GM10248 (cell line): ENCODE data around the gene KCNJ3.

Experiments used
- CTCF ChIA-PET: fragments of 300-600 bp; sonication (Branson Sonifier 250); formaldehyde crosslinking; extraction: SDS; loops from one replicate; lab custom pipeline; 2021; ENCODE audit warnings: antibody characterized with exemption; lab: Yijun Ruan, JAX
- POLR2A ChIA-PET: fragments of 350-650 bp; sonication (Branson Sonifier 250); formaldehyde crosslinking; extraction: SDS; loops from one replicate; lab custom pipeline; 2020; ENCODE audit warnings: antibody characterized with exemption; lab: Yijun Ruan, JAX
- DNase-seq: peaks from one replicate; pipeline ENCODE4 v3.0.0; 2012; ENCODE audit errors: extremely low spot score
- TF ChIP-seq, protein P1 (sequence below): IDR thresholded peaks from 2 replicates; pipeline ENCODE4 v1.5.1; 2012; ENCODE audit warnings: mild to moderate bottlenecking, low read depth; ENCODE audit errors: extremely low read depth, missing control alignments, control extremely low read depth

KCNJ3 gene

DNA sequence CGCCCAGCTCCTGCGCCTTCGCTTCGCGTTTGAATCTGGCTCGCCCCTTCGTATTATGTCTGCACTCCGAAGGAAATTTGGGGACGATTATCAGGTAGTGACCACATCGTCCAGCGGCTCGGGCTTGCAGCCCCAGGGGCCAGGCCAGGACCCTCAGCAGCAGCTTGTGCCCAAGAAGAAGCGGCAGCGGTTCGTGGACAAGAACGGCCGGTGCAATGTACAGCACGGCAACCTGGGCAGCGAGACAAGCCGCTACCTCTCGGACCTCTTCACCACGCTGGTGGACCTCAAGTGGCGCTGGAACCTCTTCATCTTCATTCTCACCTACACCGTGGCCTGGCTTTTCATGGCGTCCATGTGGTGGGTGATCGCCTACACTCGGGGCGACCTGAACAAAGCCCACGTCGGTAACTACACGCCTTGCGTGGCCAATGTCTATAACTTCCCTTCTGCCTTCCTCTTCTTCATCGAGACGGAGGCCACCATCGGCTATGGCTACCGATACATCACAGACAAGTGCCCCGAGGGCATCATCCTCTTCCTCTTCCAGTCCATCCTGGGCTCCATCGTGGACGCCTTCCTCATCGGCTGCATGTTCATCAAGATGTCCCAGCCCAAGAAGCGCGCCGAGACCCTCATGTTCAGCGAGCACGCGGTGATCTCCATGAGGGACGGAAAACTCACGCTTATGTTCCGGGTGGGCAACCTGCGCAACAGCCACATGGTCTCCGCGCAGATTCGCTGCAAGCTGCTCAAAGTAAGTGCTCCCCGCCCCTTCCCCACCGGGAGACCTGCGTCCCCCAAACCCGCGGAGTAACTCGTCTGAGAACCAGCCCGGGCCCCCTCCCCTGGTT is 453 bp downstream of the KCNJ3 start:
- ChIA-PET POLR2A (no interaction called here), CTCF (no interaction called here)
- TF ChIP-seq, protein P1, sequence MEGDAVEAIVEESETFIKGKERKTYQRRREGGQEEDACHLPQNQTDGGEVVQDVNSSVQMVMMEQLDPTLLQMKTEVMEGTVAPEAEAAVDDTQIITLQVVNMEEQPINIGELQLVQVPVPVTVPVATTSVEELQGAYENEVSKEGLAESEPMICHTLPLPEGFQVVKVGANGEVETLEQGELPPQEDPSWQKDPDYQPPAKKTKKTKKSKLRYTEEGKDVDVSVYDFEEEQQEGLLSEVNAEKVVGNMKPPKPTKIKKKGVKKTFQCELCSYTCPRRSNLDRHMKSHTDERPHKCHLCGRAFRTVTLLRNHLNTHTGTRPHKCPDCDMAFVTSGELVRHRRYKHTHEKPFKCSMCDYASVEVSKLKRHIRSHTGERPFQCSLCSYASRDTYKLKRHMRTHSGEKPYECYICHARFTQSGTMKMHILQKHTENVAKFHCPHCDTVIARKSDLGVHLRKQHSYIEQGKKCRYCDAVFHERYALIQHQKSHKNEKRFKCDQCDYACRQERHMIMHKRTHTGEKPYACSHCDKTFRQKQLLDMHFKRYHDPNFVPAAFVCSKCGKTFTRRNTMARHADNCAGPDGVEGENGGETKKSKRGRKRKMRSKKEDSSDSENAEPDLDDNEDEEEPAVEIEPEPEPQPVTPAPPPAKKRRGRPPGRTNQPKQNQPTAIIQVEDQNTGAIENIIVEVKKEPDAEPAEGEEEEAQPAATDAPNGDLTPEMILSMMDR = no peak
- no peak for DNase-seq

DNA sequence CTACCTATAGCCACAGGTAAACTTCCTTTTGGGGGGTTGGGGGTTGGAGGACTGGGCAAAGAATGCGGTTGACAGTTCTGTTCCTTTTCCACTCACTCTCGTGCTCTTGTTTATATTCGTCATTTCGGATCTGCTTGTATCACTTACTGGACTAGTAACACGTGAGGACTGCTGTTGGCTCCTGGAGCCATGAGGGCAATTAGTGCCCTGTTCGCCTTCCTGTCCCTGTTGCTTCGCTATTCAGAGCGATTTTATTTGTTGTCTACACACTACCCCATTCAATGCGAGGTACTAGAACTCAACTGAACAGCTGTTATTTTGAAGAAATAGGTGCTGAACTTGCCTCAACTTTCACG is 1.1 kb downstream of the KCNJ3 start:
- TF ChIP-seq, protein P1 = no peak
- CTCF ChIA-PET = no interaction called here

DNA sequence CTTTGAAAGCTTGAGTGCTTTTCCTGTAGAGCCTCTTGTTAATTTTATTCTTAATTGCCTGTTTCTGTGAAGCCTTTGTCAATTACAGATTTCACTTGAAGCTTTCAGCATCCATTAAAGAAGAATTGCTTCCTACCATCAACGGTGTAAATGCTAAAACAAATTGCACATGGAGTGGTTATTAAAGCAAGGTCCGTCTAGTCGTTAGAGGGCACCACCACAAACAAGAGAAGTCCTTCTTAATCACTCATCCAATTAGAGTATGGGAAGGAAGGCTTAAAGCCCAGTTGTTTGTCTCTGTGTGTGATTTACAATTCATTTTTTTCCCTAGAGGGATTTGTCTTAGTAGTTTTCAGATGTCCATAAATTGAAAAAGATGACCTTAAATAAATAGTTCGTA is 1.6 kb downstream of the KCNJ3 start:
- DNase-seq = no peak
- ChIA-PET CTCF (no interaction called here), POLR2A (no interaction called here)
- TF ChIP-seq, protein P1 = no peak

More for the DNA sequence above, 1.1 kb downstream of the KCNJ3 start:
- no peak for DNase-seq
- POLR2A ChIA-PET = no interaction called here

DNA sequence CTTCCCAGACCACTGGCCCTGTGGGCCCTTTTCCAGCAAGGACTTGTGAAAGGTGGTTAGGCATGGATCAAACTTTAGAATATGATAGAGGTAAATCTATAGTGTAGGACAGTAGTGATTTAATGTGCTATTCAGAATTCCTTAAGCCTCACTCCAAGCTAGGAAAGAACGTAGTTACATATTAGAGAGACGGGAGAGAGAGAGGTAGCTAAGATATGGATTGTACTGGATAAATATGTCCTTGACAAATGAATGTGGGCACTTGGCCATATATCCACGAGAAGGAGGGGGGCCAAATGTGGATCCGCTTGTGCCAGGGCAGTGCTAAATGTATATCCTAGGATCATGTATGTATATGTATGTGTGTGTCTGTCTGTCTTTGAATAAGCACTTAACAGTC is 6.5 kb downstream of the KCNJ3 start:
- no peak for DNase-seq
- CTCF ChIA-PET = no interaction called here
- POLR2A ChIA-PET = no interaction called here
- TF ChIP-seq, protein P1 = no peak

DNA sequence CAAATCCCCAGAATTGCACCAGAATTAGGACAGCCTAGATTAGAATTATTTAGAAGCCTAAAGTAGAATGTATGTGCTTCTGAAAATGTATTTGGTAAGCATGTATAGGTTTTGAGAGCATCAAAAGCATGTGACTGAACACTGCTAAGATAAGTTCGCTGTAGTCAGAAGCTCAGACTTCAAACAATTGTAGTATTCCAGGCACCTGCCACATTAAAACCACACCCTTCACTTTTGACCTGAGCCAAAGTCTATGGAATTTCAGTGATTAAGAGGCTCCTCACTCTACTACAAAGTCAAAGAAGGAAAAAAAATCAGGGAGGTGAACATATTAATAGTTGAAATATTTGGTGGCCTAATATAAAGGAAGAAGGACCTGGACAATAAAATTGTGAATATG is 8.2 kb downstream of the KCNJ3 start:
- CTCF ChIA-PET = no interaction called here
- TF ChIP-seq, protein P1 = no peak
- POLR2A ChIA-PET = no interaction called here
- no peak for DNase-seq

DNA sequence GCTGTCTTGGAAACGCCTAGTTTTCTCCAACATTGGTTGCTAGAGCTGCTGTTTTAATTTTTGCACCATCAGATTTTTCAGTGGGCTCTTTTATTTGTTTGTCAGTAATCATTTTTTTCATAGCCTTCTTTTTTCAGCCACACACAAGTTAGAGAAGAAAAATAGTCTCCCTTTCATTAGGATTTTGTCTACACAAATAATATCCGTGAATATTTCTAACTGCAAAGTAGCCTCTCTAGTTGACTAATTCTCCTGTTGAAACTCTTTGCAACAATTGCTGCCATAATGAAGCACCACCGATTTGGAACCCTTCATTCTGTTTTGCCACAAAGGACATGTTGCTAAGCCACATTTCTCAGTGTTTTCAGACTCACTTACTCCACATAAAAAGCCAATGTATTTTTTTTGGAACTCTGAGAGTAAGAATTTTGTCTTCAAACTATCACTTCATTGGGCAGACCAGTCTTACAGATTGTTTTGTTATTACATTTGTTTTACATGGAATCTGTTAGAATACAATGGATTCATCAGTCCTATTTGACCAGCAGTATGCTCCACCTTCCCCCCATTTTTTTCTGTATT is 9.6 kb downstream of the KCNJ3 start:
- TF ChIP-seq, protein P1 = no peak
- DNase-seq = no peak
- ChIA-PET CTCF (no interaction called here), POLR2A (no interaction called here)
